Muscle layer of colon (tissue), 2 donors: Measurements from ENCODE around the gene RBM46.

Experiments
- H3K27ac ChIP-seq: one replicate; pipeline ENCODE4 v1.7.0; 2013; ENCODE audit warnings: low read depth, mild to moderate bottlenecking, low read length, moderate library complexity
- H3K27me3 ChIP-seq, 2 donors: one replicate each; pipeline ENCODE4 v1.7.0; 2013; ENCODE audit warnings: low read length in 2 of 2, mild to moderate bottlenecking in 2 of 2; ENCODE audit not compliant: insufficient read depth in 2 of 2, control insufficient read depth in 1 of 2
- H3K36me3 ChIP-seq: one replicate; pipeline ENCODE4 v1.7.0; 2013; ENCODE audit warnings: mild to moderate bottlenecking, low read length; ENCODE audit not compliant: insufficient read depth
- H3K4me1 ChIP-seq: one replicate; pipeline ENCODE4 v1.7.0; 2013; ENCODE audit warnings: mild to moderate bottlenecking, low read length; ENCODE audit not compliant: insufficient read depth
- H3K4me3 ChIP-seq, 2 donors: one replicate each; pipeline ENCODE4 v1.7.0; 2013; ENCODE audit warnings: low read length in 2 of 2, low read depth in 1 of 2, mild to moderate bottlenecking in 1 of 2, moderate library complexity in 1 of 2
- H3K9ac ChIP-seq: one replicate; pipeline ENCODE4 v1.7.0; 2013; ENCODE audit warnings: low read length
- H3K9me3 ChIP-seq: one replicate; pipeline ENCODE4 v1.7.0; 2013; ENCODE audit warnings: mild to moderate bottlenecking, low read length
- donor health status: abdominal sarcoma.
- donor health status: Adenocarcinoma of cecum.

RBM46 gene, protein sequence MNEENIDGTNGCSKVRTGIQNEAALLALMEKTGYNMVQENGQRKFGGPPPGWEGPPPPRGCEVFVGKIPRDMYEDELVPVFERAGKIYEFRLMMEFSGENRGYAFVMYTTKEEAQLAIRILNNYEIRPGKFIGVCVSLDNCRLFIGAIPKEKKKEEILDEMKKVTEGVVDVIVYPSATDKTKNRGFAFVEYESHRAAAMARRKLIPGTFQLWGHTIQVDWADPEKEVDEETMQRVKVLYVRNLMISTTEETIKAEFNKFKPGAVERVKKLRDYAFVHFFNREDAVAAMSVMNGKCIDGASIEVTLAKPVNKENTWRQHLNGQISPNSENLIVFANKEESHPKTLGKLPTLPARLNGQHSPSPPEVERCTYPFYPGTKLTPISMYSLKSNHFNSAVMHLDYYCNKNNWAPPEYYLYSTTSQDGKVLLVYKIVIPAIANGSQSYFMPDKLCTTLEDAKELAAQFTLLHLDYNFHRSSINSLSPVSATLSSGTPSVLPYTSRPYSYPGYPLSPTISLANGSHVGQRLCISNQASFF

DNA sequence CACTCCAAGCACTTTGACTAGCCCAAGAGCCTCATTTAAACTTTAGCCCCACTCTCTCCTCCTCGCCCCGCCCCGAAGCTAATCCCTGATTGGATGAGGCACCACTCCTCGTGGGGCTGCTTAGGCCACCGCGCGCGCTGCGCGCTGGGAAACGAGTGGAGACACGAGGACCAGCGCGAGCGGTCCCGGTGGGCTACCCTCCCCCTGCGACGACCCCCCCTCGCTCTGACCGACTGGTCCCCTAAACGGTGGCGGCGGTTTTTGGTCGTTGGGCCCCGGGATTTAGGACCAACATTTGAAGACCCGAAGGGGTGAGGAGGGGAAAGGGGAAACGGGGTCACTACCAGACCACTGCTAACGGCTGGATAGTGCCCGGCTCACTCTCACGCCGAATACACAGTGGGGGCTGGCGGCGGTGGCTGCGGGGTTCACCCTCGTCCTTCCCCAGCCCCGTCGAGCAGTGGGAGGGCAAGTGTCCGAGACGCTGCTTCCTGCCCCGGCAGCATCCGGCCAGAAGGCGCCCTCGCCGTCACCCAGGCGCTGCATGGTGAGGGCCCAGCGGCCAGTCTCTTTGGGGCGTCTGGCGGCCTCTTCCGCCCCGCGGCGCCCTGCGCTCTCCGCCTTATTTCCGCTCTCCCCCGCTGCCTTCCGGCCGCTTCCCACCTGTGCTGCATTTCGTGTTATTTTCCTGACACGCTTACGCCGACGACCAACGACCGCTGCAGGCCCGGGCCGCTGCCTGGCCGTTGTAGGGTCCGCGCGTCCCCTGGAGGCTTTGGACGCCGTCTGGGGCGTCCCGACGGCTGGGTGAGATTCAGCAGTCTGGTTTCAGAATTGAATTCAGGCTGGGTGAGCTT is at the start of gene RBM46:
Gene RBM46 (plus strand): TSS at position 147 of the 857 bp plus-strand sequence. CDS start 15,481 bp downstream, outside the sequence.
- no peaks in the 10 kb centered on the region for H3K36me3 ChIP-seq
- no peak within 1 kb of the TSS for H3K27ac ChIP-seq
- H3K4me3 ChIP-seq, result no peak within 1 kb of the TSS
- no peaks in the 10 kb centered on the region for H3K27me3 ChIP-seq
- H3K4me1 ChIP-seq, result peaks cover 14% of the 10 kb centered on the region
- no peaks in the 10 kb centered on the region for H3K9me3 ChIP-seq
- no peak within 1 kb of the TSS for H3K9ac ChIP-seq

DNA sequence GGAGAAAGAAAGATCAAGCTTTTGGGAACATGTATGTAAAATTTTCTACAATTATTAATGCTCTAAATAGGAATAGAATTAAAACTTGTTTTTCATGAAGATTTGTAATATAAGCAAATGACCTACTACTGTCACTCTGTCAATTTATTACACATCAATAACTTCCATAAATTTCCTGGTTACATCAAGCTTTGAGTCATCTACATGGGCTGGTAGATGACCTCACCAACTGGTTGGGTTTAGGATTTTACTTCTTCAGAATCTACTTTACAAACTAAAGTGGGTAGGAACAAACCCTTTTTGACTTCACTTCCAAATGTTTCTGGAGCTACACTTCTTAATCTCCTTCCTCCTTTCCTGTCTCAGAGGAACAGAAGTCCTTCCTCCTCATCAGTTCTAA is 49.3 kb upstream of the RBM46 start:
- no peaks in the 10 kb centered on the region for H3K9me3 ChIP-seq

DNA sequence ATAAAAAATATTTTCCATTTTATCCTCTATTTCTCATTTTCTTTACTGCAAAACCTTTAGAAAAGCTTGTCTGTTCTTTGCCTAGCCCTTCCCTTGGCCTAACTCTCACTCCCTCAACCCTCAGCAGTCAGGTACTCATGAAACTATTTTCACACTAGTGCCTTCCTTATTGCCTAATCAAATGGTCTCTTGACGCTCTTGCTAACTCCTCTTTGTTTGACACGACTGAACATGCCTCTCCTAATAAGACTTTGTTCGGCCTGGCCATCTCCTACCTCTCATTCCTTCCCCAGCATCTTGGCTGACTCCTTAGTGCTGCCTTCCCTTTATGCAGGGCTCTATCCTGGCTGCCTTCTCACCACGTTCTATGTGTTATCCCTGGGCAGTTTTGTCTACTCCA is 48.4 kb upstream of the RBM46 start:
- Histone ChIP-seq H3K36me3 (no peaks in the 10 kb centered on the region), H3K4me3 (no peak overlapping the region), H3K27ac (no peak overlapping the region), H3K27me3 (no peaks in the 10 kb centered on the region), H3K9ac (no peak overlapping the region), H3K4me1 (no peaks in the 10 kb centered on the region), H3K9me3 (no peaks in the 10 kb centered on the region)

More for the DNA sequence above, 49.3 kb upstream of the RBM46 start:
- no peak overlapping the region for H3K9ac ChIP-seq
- H3K4me3 ChIP-seq, result no peak overlapping the region
- H3K27me3 ChIP-seq, result no peaks in the 10 kb centered on the region
- no peak overlapping the region for H3K27ac ChIP-seq
- no peaks in the 10 kb centered on the region for H3K4me1 ChIP-seq
- H3K36me3 ChIP-seq, result no peaks in the 10 kb centered on the region

DNA sequence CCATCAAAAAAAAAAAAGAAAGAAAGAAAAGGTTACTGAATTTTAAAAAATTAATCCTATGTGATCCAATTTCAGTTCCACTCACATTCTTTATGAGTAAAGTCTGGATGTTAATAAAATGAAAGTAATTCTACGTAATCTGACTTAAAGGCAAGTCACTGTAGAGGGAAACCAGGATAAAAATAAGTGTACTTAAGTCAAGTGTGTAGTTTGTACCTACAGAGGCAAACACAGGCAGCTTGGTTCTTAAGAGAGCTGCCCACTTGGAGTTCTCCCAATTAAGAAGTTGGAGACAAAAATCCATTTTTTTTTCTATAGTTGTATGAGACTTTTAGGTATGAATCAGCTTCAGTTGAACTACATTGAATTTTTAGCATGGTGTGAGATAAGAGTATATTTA is 44.3 kb upstream of the RBM46 start:
- Histone ChIP-seq H3K27me3 (no peaks in the 10 kb centered on the region), H3K27ac (no peak overlapping the region), H3K4me3 (no peak overlapping the region), H3K9ac (no peak overlapping the region), H3K9me3 (no peaks in the 10 kb centered on the region), H3K36me3 (no peaks in the 10 kb centered on the region), H3K4me1 (peaks cover 8% of the 10 kb centered on the region)

DNA sequence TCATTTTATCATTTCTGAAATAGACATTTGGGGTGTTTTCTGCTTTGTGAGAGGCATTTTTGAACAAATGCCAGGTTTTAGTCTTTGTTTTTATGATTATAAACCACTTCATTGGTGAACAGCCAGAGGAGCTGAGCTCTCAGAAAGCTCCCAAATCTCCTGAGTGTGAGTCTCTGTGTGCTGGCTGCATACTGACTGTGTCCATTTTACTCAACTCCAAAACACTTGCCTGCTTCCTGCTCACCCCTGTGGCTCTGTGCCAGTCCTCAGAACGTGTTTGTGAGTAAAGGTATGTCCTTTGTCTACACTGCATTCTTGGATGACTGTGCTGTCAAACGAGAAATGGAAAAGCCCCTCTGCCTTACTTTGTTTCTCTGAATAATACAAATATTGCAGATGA is 42.6 kb upstream of the RBM46 start:
- Histone ChIP-seq H3K9me3 (no peaks in the 10 kb centered on the region), H3K9ac (no peak overlapping the region), H3K27ac (no peak overlapping the region), H3K27me3 (no peaks in the 10 kb centered on the region), H3K4me3 (no peak overlapping the region), H3K36me3 (no peaks in the 10 kb centered on the region), H3K4me1 (peaks cover 8% of the 10 kb centered on the region)

DNA sequence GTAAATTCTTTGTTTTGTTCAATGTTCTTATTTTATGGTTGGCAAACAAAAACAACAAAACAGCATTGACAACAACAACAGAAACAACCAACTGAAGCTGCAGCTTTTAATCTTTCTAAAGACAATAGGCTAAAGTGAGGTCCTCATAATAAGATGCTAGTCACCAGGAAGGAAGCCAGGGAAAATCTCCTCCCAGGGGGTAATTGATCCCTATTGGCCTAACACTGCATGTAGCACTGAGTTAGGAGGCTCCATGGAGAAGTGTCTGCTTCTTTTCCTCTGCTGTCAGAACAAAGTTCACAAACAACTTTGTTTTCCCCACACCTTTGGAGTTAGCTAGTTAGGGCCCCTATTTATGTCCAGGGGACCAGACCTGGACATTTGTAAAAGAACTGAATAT is 42.0 kb upstream of the RBM46 start:
- Histone ChIP-seq H3K4me1 (peaks cover 10% of the 10 kb centered on the region), H3K36me3 (no peaks in the 10 kb centered on the region), H3K9me3 (no peaks in the 10 kb centered on the region), H3K27ac (no peak overlapping the region), H3K4me3 (no peak overlapping the region), H3K27me3 (peaks cover 2 to 4% of the 10 kb centered on the region in 2 donors), H3K9ac (no peak overlapping the region)

DNA sequence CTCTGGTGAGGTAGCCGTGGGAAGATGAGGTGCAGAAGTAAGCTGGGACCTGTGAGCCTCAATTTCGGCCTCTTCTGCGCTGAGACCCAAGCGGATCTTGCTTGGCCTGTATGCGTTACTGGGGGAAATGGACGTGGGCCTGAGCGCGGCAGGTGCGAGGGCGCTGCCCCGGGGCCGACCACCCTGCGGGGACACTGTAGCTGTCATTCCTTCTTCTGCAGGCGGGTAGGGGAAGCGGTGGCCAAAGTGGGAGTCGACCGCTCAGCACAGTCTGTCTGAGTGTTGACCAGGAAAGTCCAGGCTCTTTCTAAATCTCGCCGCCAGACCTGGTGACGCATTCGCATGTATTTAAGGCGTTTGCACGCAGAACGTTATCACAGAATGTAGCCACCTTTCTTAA is 40.6 kb upstream of the RBM46 start:
- no peak overlapping the region for H3K9ac ChIP-seq
- H3K4me3 ChIP-seq, result no peak overlapping the region
- H3K27me3 ChIP-seq, result peaks cover 8 to 17% of the 10 kb centered on the region in 2 donors
- no peaks in the 10 kb centered on the region for H3K9me3 ChIP-seq
- no peaks in the 10 kb centered on the region for H3K36me3 ChIP-seq
- no peak overlapping the region for H3K27ac ChIP-seq
- H3K4me1 ChIP-seq, result peaks cover 16% of the 10 kb centered on the region

DNA sequence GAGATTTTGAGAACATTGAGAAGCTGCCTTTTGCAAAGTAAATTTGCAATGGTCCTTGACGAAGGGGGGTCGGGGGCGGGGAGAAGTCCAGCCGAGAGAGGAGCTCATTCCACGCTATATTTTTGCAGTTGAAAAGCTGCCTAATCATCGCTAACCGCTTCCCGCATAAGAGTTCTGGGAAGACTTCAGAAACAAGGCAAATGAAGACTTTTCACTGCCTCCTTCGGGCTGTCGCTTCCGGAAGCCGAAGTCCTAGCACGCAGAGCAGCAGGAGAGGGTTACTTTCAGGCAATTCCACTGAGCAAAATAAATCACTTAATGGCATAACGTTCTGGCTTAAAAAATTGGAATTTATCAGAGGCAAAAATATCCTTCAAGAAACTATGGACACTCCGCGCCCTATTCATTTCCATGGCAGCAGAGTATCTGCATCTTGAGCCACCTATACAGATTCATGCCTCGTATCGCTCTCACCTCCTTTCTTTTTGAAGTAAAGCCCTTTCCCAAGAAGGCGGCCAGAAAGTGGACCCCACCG is 39.9 kb upstream of the RBM46 start:
- H3K4me1 ChIP-seq, result peaks cover 16% of the 10 kb centered on the region
- H3K9ac ChIP-seq, result no peak overlapping the region
- peaks cover 8 to 19% of the 10 kb centered on the region in 2 donors for H3K27me3 ChIP-seq
- no peak overlapping the region for H3K27ac ChIP-seq
- H3K4me3 ChIP-seq, result no peak overlapping the region
- no peaks in the 10 kb centered on the region for H3K36me3 ChIP-seq
- H3K9me3 ChIP-seq, result no peaks in the 10 kb centered on the region

DNA sequence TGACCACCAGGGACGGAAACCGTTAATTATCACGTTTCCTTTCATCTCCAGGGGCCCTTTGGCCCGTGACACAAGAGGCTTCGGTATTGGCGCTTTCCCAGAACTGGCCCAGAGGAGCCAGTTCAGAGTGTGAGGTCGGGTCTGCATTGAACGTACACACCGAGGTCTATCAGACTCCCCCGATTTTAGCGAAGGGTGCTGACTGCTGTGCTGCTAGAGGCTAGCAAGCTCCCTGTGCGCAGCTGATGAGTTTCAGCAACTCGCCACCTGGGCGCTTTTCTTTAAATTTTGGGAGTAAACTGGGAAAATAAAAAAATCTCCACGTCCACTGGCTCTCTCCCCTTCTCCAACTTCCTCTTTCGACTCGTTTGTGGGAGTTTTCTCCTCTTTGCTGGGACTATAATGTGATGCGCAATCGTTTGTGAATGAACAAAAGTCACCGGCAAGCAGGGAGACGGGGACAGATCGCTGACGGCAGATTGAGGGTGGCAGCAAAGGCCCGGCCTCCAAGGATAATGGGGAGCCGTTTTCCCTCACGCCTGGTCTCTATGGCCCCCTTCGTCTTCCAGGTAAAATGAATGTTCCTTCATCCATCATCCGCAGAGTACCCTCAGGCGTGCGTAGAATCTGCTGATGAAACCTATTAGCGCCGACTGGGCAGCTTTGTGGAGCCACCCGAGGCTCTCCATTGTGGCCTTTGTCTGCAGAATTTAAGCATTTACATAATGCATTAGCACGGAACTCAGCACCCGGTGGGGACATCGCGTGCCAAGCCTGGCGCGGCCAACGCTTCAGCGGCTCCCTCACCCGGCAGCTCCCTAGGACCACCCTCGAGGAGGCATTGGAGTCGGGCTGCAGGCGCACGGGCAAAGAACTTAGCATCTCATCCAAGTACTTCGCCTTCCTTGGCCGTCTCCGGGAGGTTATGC is 38.9 kb upstream of the RBM46 start:
- Histone ChIP-seq H3K36me3 (no peaks in the 10 kb centered on the region), H3K27me3 (peaks cover 8 to 19% of the 10 kb centered on the region in 2 donors), H3K9ac (no peak overlapping the region), H3K4me3 (peak overlapping the region in 1 of 2 donors; percentile 42), H3K9me3 (no peaks in the 10 kb centered on the region), H3K27ac (no peak overlapping the region), H3K4me1 (peaks cover 16% of the 10 kb centered on the region)

DNA sequence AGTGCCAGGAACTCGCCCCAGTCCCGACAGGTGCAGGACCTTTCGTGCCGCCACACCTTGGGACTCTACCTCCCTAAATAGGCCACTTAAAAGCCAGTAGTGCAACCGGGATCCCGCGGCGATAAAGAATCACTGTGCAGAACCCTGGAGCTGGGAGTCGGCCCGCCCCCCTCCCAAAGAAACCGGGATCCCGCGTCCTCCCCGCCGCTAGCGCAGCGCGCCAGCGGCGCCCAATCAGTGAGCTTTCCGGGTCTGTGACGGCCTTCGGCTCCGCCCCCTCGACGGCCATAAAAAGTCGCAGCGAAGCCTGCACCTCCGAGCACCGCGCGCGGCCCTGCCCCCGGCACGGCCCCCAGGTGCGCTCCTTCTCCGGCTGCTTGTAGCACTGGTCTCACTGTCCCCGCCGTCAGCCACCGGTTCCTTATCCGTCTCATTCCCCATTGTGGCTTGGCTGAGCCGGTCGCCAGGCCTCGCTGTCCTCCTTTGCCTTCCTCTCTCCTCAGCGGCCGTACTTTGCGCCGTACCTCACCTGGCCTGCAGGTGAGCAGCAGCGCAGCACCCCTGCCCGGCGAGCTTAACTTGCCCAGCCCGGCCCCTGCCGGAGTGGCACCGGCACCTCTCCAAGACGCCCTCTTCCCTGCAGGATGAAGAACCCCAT is 37.3 kb upstream of the RBM46 start, which contains the start of gene LRAT:
Gene LRAT (plus strand): TSS at position 318 of the 658 bp plus-strand sequence. CDS start 327 bp downstream, at position 645.
- Histone ChIP-seq H3K4me1 (peaks cover 10% of the 10 kb centered on the region), H3K4me3 (peak within 1 kb of the TSS; percentile 74 to 82), H3K27me3 (peaks cover 8 to 19% of the 10 kb centered on the region in 2 donors), H3K36me3 (no peaks in the 10 kb centered on the region), H3K9me3 (no peaks in the 10 kb centered on the region), H3K27ac (no peak within 1 kb of the TSS), H3K9ac (no peak within 1 kb of the TSS)
